Measurements from ENCODE around the gene MAN1C1. TPM values are rescaled to one million over a fixed set of nuclear protein-coding genes. Genes with fewer than 3 reads are reported as not detected.

MAN1C1 gene
- total RNA-seq, 4 donors from 2014 or later, result 5.0 to 31.1 (median 7.9) TPM

DNA sequence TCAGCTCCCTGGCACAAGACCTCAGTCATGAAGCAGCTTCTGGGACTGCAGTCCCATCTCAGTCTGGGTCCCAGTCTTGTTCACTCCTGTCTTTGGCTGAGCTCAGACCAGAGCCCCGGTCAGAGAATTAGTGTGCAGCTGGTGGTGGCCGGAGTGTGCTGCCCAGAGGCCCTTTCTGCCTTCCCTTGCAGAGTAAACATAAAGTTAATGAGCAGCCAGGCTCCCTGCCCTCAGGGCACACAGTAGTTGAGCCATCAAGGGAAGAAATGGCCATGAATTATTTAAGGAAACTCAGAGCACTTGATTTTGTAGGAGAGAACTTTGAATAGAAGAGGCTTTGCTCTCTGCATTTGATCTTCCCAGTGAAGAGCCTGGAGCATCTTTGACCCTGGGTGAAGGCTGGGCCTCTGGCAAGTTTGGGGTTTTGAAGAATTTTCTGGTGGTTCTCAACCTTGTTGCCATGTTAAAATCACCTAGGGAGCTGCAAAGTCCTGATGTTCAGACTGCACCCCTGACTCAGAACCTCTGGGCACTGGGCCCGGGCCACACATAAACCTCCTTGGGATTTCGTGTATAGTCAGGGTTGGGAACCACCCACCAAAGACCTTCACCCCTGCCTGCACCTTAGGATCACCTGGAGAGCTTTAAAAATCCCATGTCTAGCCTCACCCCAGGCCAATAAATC is 157.0 kb downstream of the MAN1C1 start:
- TF ChIP-seq, protein P1, sequence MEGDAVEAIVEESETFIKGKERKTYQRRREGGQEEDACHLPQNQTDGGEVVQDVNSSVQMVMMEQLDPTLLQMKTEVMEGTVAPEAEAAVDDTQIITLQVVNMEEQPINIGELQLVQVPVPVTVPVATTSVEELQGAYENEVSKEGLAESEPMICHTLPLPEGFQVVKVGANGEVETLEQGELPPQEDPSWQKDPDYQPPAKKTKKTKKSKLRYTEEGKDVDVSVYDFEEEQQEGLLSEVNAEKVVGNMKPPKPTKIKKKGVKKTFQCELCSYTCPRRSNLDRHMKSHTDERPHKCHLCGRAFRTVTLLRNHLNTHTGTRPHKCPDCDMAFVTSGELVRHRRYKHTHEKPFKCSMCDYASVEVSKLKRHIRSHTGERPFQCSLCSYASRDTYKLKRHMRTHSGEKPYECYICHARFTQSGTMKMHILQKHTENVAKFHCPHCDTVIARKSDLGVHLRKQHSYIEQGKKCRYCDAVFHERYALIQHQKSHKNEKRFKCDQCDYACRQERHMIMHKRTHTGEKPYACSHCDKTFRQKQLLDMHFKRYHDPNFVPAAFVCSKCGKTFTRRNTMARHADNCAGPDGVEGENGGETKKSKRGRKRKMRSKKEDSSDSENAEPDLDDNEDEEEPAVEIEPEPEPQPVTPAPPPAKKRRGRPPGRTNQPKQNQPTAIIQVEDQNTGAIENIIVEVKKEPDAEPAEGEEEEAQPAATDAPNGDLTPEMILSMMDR (IDR thresholded peaks at IDR 0.05), result no peak
- no peak for TF ChIP-seq POLR2A (IDR thresholded peaks at IDR 0.05)
- no peak for DNase-seq
- H3K27ac ChIP-seq, result no peak overlapping the region
- intact Hi-C loops (cut with DNase I; ENCODE audit: low total_unique reads), result no loop called here
- peaks cover 11 to 21% of the 10 kb centered on the region in 2 donors for H3K4me1 ChIP-seq
- no peaks in the 10 kb centered on the region for H3K27me3 ChIP-seq
- H3K36me3 ChIP-seq, result no peaks in the 10 kb centered on the region
- no peaks in the 10 kb centered on the region for H3K9me3 ChIP-seq
- H3K4me3 ChIP-seq, result no peak overlapping the region

DNA sequence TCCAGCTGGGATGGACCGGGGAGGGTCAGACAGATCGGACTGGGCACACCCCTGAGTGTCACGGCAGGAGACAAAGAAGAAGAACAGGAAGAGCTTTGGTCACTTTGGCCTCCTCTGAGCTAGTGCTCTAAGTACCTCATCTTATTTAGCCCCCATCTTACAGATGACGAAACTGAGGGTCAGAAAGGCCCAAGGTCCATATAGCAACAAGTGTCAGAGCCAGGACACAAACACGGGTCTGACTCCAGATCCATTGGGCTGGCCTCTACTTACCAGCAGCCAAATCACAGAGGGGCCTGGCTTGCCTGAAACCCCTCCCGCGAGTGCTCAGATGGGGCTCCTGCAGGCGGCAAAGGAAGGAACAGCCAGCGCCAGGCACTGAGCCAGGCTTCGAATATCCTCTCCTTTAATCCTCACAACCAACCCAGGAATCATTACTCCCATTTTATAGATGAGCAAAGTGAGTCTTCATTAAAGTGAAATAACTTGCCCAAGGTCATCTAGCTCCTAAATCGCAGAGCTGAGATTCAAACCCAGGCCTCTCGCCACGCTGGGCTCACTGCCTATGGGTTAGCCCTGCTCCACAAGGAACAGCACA is 157.7 kb downstream of the MAN1C1 start:
- Histone ChIP-seq H3K4me1 (peaks cover 11 to 21% of the 10 kb centered on the region in 2 donors), H3K4me3 (no peak overlapping the region), H3K27me3 (no peaks in the 10 kb centered on the region), H3K27ac (no peak overlapping the region), H3K9me3 (no peaks in the 10 kb centered on the region), H3K36me3 (no peaks in the 10 kb centered on the region)
- no peak for DNase-seq
- intact Hi-C loops (cut with DNase I; ENCODE audit: low total_unique reads), result no loop called here
- no peak for TF ChIP-seq POLR2A (IDR thresholded peaks at IDR 0.05)
- TF ChIP-seq, protein P1 (IDR thresholded peaks at IDR 0.05), result no peak

DNA sequence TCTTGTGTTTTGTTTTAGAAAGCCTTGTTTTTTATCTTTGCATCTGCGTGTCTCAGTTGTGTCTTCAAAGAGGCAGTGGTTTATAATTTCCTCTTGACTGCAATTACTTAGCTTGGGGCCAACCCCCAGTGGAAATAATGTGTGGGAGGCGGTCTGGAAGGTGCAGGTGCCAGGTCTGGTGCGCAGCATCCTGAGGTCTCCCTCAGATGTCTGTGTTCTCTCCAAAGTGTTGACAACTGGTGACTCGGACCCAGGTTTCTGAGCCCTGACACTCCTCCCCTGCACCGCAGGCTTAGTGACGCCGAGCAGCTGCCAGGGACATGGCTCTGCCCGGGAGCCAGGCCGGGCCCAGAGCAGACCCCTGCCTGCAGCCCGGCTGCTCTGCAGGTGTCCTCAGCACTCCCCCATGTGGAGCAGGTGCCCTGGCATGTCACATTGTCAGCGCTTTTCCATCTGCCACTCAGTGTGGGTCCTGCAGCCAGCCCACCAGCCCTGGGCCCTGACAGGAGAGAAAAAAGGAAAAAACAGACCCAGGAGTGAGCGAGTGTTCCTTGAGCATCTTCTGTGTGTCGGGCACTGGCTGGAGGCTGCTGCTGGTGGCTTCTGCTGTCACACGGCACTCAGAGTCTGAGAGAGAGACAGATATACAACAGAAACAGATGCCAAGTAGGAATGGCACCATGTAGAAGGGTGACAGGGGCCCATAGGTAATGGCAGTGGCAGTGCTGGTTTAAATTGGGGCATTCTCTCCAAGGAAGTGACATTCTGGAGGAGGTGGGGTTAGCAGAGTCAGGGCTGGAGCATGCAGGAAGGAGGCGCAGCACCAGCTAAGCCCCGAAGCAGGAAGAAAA is 158.6 kb downstream of the MAN1C1 start:
- no peak for TF ChIP-seq POLR2A (IDR thresholded peaks at IDR 0.05)
- TF ChIP-seq, protein P1 (IDR thresholded peaks at IDR 0.05), result no peak
- intact Hi-C loops (cut with DNase I; ENCODE audit: low total_unique reads), result no loop called here
- H3K36me3 ChIP-seq, result no peaks in the 10 kb centered on the region

DNA sequence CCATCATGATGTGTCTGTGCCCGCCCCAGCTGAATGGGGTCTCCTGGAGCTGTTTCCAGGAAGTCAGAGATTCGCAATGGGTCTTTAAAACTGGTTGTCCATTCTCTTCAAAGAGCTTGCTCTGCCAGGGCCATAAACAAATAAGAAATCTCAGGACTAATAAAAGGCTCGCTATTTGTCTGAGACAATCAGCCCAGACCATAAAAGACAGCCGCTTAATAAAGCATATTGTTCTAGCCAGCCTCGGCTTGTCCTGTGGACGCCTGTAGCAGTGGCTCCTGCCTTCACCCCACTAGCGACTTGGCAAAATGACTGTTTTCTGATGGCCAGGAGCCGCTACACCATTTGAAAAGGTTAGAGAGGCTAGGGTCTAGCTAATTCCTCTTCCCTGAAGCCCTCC is 162.8 kb downstream of the MAN1C1 start:
- Histone ChIP-seq H3K36me3 (no peaks in the 10 kb centered on the region), H3K9me3 (no peaks in the 10 kb centered on the region), H3K4me1 (peaks cover 0 to 8% of the 10 kb centered on the region in 2 donors), H3K27ac (peak overlapping the region; percentile 34 to 55), H3K4me3 (no peak overlapping the region), H3K27me3 (no peaks in the 10 kb centered on the region)
- intact Hi-C loops (cut with DNase I; ENCODE audit: low total_unique reads), result no loop called here
- no peak for DNase-seq
- TF ChIP-seq POLR2A (IDR thresholded peaks at IDR 0.05), result no peak
- TF ChIP-seq, protein P1 (IDR thresholded peaks at IDR 0.05), result no peak

More for the DNA sequence above, 158.6 kb downstream of the MAN1C1 start:
- no peaks in the 10 kb centered on the region for H3K9me3 ChIP-seq
- DNase-seq, result no peak
- no peaks in the 10 kb centered on the region for H3K27me3 ChIP-seq
- no peak overlapping the region for H3K27ac ChIP-seq
- H3K4me3 ChIP-seq, result no peak overlapping the region
- peaks cover 11 to 14% of the 10 kb centered on the region in 2 donors for H3K4me1 ChIP-seq

Measured in uterus (tissue), 4 donors.